HL-60 (cell line): Measurements from ENCODE around the gene CATSPERD.

Experiments
- CTCF ChIP-seq: IDR thresholded peaks from one replicate; pipeline ENCODE4 v1.5.1; 2011; ENCODE audit warnings: low read length, control low read depth, inconsistent platforms; ENCODE audit not compliant: insufficient read depth
- GABPA ChIP-seq: IDR thresholded peaks from 2 replicates; pipeline ENCODE4 v1.6.1; 2012; ENCODE audit warnings: low read depth
- POLR2AphosphoS5 ChIP-seq: IDR thresholded peaks from 2 replicates; pipeline ENCODE4 v1.6.1; 2012; ENCODE audit warnings: low read depth
- REST ChIP-seq: IDR thresholded peaks from 2 replicates; pipeline ENCODE4 v1.6.1; 2012; ENCODE audit warnings: low read depth; ENCODE audit not compliant: insufficient replicate concordance
- SPI1 ChIP-seq: IDR thresholded peaks from 2 replicates; pipeline ENCODE4 v1.6.1; 2012; ENCODE audit warnings: low read depth, mild to moderate bottlenecking, borderline replicate concordance

GRCh38 chr19:5697022-5697889 is 23.2 kb upstream of the CATSPERD start:
- TF ChIP-seq CTCF (no peak), SPI1 (no peak), POLR2AphosphoS5 (no peak; the same call in 1 of the 2 replicates), REST (no peak), GABPA (no peak)
